ENCODE results near the gene RASAL2.
"Not testable (repeated sequence)": the region's sequence is repeated elsewhere in the genome, so short reads cannot be mapped to it uniquely, and the experiment has no call there.

RASAL2 gene

DNA sequence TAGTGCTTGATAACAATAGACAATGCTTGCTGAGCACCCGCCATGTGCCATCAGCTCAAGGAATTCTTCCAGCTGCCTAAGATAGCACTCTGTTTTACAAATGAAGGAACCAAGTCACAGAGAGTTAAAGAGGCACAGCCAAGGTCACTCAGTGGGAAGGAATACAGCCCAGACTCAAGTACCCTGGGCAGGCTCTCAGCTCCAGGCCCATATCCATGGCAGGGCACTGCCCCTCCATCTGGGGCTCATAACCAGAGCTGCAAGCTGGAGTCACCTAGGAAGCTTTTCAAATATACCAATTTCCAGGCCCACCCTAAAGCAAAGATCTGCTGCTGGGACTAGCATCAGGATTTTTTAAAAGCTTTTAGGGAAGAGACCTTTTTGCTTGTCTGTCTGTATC, 401.3 kb downstream of the RASAL2 start:
- DNase-seq (ENCODE audit: low spot score): no peak

DNA sequence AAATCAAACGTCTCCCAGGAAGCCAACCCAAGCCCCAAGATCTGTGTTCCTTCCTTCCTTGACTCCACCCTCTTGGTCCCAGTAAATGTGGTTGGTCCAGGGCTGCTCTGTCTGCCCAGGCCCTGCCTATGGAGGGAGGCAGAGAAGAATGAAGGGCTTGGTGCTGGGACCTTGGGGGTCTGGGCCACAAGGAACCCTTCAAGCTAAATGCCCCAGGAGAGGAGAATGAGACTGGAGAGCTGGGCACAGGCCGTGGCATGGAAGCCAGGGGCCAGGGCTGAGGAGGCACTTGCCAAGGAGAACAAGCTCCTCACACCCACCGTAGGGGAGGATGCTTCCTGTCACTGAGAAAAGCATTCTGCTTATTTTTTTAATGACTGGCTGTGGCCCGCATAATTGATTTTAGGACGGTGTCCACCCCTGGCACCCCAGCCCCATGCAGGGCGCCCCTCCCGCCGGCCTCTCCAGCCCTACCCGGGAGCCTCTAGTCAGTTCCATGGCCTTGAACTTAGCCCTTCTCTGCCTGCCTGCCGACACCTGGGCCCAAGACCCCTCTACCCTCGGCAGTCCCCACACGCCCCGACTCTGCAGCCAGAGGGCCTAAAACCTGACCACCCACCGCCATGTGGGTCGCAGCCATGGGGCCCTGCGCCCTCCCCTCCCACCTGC, 402.0 kb downstream of the RASAL2 start:
- DNase-seq (ENCODE audit: low spot score): no peak

DNA sequence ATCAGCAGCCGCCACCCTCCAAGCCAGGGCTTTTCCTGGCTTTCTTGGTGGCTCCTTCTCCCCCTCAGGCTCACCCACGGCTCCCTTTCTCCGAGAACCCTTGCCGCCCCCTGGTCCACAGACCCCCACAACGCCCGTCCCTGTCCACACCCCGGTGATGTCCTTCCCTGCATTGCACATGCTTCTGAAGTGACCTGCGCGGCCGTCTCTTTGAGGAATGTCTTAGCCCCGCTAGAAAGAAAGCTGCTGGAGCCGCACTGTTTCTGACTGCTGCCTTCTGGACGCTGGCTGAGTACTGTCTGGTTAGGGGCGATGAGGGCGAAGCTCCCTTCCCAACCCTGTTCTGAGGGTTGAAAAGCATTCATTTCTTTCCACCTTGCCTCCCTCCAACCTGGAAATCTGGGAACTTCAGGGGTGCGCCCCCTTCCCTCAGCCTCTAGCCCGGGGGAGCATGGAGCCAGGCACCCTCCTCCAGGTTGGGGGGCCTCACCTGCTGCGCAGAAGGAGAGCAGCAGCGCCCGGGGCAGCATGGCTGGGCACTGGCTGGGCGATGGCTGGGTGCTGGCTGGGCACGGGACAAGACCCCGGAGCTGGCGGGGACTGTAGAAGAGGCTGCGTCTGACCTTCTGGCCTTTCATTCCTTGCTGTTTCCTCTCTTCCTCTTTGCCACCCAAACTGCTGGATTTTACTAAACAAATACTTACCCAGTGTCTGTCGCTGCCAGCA, 402.7 kb downstream of the RASAL2 start, which contains the start of gene CLEC20A:
Gene CLEC20A, minus strand, starts transcription at position 555 of the 726 bp plus-strand sequence. Its CDS starts 25 bp downstream, at position 530.
- DNase-seq (ENCODE audit: low spot score): no peak

DNA sequence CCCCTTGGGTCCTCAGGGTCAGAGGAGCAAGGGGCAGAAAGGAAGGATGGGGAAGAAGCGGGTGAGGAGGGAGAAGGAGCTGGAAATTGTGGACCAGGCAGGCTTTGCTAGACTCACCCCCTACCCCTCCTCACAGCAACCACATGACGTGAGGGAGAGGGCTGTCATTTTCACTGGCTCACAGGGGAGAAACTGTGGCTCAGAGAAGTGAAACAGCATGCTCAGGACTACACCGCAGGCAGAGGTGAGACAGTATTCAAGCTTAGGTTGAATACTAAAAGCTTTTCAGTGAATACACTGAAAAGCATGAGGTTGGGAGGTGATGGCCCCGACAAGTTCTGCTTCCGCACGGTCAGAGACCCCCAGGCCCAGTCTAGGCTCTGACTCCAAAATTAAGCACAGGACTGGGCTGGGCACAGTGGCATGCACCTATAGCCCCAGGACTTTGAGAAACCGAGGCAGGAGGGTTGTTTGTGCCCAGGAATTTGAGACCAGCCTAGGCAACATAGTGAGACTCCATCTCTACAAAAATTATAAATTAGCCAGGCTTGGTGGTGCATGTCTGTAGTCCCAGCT, 404.1 kb downstream of the RASAL2 start:
- DNase-seq (ENCODE audit: low spot score): no peak

DNA sequence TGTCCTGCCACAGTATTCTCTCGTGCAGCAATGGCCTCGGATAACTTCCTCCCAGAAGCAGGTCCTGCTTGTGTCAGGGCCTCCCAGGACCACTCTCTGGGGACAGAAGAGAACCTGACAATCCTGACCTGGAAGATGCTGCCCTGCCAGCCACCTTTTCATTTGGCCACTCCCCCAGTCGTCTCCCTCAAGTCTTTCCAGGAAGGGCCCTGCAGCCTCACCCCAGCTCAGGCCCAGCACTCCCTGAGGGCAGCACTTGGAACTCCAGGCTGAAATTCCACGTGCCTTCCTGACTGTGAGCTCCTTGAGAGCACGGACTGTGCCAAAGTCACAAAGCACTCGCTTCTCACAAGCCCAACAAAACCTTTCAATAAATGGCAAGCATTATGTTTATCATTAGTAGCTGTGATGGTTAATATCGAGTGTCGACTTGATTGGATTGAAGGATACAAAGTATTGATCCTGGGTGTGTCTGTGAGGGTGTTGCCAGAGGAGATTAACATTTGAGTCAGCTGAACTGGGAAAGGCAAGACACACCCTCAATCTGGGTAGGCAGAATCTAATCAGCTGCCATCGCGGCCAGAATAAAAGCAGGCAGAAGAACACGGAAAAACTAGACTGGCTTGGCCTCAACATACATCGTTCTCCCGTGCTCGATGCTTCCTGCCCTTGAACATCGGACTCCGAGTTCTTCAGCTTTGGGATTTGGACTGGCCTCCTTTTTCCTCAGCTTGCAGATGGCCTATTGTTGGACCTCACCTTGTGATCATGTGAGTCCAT, 405.2 kb downstream of the RASAL2 start:
- no peak for DNase-seq (ENCODE audit: low spot score)

DNA sequence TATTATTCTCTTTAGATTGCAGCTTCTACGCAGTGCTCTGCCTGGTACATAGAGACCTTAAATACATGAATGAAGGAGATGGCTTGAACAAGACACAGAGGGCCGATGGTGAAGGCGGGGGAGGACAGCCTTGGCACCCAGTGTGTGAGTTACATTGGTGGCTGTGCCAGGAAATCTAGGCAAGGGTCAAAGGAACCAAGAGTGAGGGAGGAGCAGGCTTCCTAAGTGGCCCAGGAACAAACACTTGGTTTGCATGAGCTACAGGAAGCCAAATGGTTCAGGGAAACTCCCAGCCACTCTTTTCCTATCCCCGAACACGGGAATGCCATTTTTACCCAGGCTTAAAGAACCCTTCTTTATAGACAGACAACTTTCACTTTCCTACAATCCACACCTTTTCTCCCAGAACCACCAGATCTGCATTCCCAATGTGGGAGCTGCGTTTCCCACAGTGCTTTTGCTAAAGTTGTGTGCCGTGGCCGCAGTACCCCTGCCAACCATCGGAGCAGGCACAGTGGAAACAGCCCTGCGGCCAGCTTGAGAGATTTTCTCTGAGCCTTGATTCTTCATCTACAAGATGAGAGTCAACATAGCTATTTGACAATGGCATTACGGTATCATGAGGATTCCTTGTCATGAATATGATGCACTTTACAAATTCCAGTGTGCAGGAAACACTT, 406.3 kb downstream of the RASAL2 start:
- DNase-seq (ENCODE audit: low spot score): no peak

DNA sequence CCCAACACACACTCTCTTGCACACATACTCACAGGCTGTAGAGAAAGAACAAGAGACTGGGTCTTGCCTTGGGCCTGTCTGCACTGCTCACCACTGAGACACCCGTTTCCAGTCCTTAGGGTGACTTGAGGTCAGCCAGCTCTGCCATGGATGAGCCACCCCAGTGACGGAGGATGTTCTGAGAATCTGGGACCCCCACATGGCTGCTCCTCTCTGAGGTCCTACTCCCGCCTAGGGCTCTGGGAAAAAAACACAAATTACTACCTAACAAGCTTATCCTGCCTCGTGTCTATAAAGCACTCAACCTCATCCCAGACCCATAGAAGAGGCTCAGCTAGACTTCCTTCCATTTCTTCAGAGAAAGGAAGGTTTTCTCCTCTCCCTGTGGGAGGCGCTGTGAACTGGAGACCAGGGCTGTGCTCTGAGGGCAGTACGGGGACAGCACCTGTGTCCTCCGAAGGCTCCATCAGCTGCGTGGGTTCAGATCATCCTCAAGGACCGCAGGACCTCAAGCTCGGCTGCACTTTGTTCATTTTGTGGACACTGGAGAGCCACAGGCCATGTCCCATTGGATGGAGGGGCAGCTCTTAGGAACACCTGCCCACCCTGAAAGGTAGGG, 407.1 kb downstream of the RASAL2 start:
- no peak for DNase-seq (ENCODE audit: low spot score)

DNA sequence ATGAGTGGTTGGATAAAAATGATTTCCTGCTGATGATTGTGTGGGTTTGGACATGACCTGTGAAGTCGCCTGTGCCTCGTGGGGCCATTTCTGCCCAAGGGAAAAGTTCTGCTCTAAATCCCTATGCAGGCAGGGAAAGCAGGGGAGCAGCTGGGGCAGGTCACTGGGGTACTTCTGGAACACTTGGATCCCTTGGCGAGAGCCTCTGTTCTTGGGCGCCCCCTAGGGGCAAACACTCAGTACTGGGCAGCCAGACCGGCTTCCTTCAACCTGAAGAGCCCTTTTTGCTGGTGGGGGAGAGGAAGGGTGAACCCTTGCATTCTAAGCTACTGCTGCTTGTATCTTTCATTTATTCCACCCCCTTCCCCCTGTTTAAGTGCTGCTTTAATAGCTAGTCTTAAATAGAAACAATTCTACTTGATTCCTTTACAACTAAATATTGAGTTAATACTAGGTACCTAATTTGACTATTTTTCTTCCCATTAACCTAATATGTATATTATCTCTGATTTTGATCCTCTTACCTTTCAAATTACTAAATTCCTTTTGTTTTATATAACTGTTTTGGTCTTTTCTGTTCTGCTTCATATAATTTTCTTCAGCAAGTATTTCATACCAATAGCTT, 407.9 kb downstream of the RASAL2 start:
- DNase-seq (ENCODE audit: low spot score): peak; percentile 45

DNA sequence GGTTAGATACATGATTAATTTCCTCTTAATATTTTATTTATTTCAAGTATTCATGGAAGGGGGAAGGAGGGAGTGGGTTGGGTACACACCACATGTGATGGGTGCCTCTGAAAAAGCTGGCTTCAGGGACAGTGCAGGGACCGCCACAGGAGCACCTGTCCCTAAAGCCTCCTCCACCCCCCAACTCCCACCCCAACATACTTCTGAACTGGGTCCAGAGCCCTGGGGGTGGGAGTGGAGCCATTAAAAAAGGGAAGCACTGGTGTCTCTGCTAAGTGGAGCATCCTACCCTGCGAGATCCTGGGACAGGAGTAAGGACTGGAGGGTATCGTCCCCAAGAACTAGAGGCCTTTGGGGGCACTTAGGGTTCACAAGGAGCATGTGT, 408.4 kb downstream of the RASAL2 start:
- no peak for DNase-seq (ENCODE audit: low spot score)

DNA sequence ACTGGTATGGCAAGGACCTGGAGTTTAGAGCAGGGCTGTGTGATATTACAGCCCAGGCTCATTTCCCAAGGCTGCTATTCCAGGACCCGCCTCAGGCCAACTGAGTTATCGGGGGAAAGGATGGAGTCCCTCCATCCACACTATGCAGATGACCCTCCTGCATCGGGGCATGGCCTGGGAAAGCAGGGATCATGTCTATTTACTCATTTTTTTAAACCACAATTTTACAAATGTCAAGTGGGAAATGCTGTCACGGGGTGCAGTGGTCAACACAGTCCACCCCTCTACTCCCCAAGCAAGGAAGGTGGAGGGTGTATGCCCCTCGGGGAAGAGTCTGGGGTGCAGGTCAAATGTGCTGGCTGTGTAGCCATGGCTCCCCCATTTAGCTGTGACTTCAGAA, 409.0 kb downstream of the RASAL2 start:
- no peak for DNase-seq (ENCODE audit: low spot score)

DNA sequence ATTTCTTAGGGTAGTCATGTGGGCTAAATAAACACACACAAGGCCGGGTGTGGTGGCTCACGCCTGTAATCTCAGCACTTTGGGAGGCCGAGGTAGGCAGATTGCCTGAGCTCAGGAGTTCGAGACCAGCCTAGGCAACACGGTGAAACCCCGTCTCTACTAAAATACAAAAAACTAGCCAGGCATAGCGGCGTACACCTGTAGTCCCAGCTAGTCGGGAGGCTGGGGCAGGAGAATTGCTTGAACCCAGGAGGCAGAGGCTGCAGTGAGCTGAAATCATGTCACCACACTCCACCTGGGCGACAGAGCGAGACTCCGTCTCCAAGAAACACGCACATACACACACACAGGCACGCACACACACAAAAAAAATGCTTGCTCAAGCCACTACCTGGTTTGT, 409.4 kb downstream of the RASAL2 start:
- DNase-seq (ENCODE audit: low spot score): not testable (repeated sequence)

DNA sequence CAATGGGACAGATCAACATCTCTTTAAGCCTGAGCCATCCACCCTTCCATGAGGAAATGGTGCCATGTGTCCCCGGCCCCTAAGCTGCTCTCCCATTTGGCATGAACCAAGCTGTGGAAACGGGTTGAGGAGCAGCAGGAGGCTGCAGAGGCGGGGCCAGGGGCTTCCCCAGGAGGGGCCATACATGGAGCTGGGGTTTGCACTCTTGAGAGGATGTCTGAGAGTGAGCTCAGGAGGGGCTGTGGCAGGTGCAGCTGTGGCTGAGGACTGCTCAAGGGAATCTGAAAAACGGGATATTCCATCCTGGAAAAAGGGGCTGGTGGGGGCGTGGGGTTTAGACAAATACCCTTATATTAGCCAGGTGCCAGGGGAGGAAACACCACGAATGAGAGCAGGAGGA, 409.9 kb downstream of the RASAL2 start:
- DNase-seq (ENCODE audit: low spot score): no peak

DNA sequence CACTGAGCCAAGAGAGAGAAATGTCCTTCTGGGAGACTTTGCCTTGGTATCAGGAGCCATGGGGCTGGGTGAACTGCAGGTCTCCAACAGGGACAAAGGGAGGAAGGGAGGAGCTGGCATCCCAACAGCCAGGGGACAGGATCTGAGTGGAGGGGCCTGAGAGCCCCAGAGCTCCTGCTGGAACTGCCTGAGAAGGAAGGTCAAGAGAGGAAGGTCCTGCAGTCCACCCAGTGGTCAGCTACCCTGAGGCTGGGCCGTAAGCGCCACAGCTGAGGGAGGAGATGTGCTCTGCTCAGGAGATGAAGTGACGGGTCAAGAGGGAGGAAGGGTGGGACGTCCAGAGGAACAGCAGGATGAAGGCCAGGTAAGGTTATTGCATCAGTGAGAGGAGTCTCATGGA, 410.4 kb downstream of the RASAL2 start:
- no peak for DNase-seq (ENCODE audit: low spot score)

DNA sequence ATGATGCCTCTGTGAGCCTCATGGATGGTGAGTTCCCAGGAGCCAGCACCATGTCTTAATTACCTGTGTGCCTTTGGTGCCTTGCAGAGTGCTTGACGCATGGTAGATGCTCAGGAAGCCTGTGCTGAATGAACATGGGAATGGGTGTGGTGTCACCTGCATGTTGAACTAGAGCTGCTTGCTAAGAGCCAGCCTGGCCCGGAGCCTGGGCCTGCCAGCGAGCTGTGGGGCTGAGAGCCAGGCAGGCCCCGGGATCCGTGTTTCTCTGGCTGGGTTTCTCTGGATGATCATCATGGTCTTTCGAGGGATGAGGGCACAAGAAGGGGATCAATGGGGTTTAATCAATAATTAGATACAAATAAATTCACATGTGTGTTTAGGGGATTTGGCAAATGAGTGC, 412.3 kb downstream of the RASAL2 start:
- no peak for DNase-seq (ENCODE audit: low spot score)

DNA sequence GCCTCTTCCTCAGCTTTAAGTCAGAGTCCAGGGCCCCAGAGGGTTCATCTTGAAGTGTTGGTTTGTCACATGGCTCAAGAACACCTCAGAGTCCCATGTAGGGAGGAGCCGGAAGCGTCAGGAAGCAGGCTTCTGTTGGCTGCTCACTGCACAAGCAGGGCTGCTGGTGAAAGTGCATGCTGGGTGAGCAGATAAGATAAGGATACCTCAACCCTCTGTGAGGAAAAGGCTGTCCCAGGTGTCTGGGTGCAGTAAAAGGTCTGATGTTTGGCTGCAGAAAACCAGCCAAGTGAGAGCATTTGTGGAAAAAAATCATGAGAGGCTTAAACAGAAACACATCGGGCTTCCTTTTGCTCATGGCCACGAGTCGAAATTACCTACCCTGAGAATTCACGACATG, 412.8 kb downstream of the RASAL2 start:
- DNase-seq (ENCODE audit: low spot score): no peak

DNA sequence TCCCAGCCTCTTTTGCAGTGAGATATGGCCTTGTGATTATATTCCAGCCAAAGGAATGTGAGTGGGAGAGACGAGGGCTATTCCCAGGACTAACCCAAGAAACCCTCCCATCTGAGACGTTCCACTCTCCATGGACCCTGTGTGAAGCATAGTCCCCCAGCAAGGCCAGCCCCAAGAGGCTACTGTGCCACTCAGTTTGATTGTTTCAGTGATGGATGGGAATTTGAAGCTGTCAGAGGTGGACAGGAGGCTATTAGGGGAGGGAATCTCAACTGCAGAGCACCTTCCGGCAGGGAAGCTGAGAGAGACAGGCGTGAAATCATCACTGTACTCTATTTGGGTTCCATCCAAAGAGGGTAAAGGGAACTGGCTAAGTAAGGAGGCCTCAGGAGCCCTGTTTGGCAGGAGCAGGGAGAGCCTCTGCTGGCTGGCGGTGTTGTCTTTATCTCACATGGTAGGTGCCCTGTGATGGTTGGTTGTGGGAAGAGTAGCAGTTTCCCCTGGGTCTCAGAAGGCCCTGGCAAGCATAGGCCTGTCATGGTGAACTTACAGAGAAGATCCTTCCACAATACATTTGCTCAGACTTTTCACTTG, 415.6 kb downstream of the RASAL2 start:
- no peak for DNase-seq (ENCODE audit: low spot score)

DNA sequence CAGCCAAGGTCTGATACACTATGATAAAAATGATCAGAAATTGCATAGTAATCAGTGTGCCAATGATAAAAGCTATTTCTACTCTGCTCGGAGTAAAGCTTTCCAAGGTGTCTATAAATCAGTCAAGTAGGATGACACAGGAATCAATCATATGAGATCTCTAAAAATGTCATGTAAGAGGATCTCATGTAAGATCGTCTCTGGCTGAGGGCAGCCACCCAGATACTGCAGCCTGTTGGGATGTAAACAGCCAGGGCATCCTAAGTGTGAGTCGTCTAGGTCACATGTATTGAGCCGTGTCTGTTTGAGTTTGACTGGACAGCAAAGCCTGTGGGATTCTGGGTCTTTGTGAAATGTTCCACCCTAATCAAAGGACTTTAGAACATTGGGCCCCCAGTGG, 416.3 kb downstream of the RASAL2 start:
- DNase-seq (ENCODE audit: low spot score): no peak

DNA sequence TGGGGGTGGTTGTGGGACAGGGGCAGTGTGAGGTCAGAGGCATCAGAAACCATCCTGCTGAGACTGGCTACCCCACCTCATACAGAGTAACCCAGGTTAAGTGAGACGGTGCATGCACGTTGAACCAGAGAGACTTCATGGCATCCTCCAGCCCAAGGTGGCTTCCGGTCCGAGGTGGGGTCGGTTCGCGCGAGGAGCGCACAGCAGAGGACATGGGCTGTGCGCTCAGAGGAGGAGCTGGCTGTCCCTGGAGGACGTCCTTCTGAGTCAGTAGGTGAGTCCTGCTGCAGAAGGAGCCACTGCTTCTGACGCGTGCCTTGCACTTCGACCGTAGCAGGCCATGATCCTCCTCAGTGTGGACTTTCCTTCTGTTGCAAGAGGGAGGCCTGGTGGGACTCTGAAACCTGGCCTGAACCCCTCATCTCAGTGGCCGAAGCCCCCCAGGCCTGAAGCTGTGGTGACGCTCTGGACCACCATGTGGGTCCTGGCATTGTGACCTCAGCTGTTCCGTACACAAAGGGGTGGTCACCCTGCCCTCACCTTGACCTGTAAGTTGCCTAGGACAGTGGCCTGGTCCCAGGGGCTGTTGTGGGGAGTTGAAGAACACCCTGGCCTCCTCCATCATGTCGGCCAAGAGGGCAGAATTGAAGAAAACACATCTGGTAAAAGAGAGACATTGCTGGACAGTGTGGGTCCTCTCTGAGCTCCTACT, 418.8 kb downstream of the RASAL2 start, which contains the start of gene TEX35:
Gene TEX35, plus strand, starts transcription at position 544 of the 712 bp plus-strand sequence. Its CDS starts 80 bp downstream, at position 624.
- DNase-seq (ENCODE audit: low spot score): no peak

DNA sequence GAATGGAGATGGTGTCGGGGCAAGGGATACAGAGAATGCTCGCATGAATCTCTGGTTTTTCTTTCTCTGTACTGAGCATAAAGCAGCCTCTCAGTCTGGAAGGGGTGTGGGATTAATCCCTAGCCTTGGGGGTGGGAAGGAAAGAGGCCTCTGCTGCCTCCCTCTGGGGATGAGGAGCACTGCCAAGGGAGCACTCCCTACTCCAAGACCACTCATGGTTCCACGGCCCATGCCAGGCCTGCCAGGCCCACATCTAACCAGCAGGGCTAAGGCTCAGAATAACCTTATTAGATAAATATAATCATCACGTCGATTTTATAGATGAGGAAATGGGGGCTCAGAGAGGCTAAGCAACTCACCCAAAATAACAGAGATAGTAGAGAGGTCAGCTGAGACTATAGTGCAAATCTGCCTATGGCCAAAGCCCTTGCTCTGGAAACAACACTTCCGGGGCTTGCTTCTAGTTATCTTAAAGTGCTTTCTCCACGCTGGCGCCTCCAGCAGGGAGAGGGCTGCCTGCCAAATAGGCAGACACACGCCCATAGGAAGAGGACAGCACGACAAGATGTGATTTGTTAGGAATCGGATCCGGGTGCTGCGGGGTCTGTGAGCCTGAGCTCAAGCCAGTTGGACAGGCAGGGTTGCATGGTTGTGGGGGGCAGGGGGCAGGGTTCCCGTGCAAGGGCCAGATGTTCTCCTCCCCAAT, 419.5 kb downstream of the RASAL2 start:
- no peak for DNase-seq (ENCODE audit: low spot score)
